Measurements from ENCODE around the gene JARID2.

Gene JARID2

DNA sequence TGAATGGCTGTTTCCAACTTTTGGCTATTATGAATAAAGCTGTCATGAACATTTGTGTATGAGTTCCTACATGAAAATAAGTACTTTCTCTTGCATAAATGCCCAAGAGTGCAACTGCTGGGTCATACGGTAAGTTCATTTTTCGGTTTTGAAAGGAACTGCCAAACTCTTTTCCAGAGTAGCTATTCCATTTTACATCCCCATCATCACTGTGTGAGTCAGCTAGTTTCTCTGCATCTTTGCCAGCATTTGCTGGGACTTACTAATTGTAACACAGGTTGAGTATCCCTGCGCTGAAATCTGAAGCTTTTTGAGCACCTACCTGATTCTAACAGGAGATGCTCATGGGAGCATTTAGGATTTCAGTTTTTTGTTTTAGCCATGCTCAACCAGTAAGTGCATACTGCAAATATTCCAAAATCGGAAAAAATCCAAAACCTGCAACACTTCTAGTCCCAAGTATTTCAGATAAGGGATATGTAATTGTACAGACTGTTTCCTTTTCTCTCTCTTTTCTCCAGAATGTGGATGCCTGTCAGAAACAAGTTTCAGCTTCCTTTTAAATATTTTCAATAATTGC, 298.5 kb downstream of the JARID2 start:
- no peak for DNase-seq (ENCODE audit: low spot score)

DNA sequence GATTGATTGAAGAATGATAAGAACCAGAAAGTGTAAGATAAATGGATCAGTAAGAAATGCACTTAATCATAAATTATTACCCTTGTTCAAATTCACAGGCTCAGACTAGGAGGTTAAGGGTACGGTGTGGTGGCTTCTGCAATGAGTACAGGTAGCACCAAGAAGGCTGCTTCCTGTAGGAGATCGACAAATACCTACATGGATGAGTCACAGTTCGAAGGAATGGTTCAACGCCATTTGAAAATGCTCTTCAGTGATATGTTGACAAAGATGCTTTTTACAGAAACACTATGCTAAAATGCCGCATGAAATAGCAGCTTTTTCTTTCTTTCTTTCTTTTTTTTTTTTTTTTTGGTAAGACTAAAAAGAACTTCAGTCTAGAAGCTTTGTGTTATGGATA, 300.7 kb downstream of the JARID2 start:
- no peak for DNase-seq (ENCODE audit: low spot score)

DNA sequence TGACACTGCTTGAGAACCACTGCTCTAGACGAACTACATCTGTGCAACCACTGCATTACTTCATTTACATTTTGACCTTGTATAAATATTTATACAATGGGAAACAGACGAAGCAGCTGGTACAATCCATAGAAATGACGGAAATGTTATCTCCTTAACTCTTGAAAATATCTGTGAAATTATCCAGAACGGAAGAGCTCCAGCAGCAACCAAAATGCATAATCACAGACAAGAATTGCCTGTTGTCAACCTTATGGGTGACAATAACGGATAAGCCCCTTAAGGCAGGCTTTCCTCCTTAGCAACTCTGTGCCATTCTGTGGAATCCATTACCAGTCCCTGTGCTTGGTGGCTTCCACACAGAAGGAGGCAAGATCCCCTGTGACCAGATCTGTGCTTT, 301.5 kb downstream of the JARID2 start:
- DNase-seq (ENCODE audit: low spot score), result no peak

DNA sequence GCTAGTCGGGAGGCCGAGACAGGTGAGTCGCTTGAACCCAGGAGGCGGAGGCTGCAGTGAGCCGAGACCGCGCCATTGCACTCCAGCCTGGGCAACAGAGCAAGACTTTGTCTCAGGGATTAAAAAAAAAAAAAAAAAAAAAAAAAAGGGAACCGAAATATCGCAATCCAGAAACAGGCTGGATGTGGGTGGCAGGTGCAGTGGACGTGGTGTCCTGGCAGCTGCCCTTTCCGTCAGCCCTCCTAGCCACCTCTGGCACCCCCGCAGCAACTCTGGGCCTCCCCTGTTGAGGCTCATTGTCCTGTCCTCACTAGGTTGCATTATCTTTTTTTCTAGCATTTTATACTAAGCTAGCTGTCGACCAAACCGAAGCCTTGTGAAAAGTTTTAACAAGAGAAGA, 303.5 kb downstream of the JARID2 start:
- no peak for DNase-seq (ENCODE audit: low spot score)

DNA sequence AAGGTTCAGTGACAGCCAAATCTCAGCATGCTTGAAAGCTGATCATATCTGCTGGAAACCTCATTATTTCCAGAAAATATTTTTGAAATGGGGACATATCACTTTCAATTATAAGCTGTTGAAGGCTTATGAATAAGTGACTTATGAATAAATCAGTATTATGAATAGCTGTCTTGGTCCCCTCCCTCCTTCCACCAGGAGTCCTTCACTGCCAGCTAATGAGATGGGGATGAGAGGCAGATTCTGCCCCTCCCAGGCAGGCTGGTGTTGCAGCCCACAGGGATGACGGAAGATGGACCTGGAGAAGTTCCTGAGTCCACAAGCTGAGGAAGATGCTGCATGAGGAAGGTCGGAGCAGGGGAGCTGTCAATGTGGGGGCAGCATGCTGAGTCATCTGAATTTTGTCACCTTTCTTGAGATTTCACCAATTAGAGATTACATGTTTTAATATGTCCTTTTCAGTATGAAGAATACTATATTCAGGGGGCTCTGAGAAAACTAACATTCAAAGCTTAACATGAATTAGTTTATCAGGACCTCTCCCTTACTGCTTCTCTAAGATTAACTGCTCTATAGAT, 304.8 kb downstream of the JARID2 start:
- no peak for DNase-seq (ENCODE audit: low spot score)

DNA sequence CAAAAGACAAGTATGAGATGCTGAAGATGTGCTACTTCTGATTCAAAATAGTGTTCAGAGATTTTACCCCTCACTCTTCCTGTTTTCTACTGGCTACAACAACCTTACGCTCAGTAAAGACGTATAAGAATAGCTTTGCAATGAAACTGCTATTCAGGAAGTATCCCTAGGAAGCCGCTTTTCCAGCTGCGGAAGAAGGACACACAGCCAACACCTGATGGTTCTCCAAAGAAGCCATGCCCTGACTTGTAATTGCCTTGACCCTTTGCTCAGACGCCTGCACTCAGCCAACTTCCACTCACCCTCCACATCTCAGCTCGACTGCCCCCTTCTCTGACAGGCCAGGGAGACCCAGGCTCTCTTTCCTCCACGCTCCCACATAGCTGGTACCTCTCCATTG, 305.4 kb downstream of the JARID2 start:
- no peak for DNase-seq (ENCODE audit: low spot score)

DNA sequence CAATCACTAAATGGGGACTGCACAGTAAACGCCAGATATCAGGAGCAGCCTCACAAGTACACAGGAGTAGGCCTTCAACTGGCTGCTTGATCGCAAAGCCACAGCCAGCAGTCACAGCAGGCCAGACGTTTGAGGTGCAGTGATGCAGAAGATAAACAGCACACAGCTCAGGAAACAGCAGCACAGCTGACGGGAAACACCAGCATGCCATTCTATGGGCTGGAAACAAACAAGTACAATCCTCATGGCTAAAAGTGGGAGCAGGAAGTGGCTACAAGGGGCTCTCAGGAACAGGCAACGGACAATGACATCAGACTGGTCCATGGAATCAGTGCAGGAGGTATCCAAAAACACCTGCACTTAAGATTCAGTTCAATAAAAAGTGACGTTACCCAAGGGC, 305.9 kb downstream of the JARID2 start:
- no peak for DNase-seq (ENCODE audit: low spot score)

DNA sequence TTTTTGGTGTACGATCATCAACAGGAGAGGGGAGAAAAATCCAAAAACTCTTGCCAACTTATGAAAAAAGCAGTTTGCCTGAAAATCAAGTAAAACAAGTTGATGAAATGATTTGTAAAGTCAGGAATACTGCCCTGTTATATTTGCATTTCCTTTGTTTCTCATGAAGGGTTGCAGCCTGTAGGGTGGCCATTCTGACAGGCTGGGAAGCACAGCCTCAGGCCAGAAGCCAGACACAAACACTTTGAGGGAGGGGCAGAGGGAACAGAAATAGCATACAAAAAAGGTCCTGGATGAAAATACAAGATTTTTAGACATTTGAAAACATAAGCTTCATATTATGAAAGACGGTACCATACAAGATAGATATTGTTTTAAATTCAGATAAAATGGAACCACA, 307.2 kb downstream of the JARID2 start:
- no peak for DNase-seq (ENCODE audit: low spot score)

DNA sequence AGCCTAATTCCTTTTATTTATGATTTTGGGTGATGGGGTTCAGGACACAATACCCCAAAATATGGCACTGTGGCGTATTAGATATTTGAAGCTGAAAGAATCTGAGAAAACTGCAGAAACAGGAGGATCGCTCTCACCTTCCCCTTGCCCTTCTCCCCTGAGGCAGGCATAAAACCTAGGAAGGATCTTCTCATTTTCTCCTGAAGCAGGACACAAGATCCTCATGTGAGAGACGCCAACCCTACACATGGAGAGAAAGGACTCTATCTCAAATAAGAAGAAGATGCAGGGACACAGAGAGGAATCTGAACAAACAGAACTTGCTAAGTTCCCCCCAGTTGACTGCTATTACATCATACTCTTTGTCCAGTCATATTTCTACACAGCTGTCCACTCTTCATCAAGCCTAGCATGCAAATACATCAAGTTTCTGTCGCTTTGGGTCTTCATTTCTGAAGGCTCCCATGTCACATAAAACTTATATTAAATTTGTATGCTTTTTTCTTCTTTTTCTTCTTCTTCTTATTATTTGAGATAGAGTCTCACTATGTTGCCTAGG, 307.9 kb downstream of the JARID2 start:
- no peak for DNase-seq (ENCODE audit: low spot score)

DNA sequence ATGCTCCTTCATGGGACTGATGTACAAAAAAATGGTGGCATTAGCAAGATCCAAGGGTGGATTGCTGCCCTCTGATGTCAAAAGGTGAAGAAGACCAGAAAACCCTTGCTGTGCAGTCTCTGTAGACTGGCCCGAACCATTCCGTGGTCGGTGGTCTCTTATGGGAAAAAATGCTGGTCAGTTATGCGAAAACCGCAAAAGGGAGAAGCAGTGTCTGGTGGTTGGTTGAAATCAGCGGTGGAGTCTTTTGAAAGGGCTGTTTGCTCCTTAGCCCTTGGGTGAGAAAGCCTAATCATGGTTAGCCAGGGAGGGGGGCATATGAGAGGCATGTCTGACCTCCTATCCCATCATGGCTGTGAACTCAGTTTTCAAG, 308.8 kb downstream of the JARID2 start:
- DNase-seq (ENCODE audit: low spot score), result no peak

DNA sequence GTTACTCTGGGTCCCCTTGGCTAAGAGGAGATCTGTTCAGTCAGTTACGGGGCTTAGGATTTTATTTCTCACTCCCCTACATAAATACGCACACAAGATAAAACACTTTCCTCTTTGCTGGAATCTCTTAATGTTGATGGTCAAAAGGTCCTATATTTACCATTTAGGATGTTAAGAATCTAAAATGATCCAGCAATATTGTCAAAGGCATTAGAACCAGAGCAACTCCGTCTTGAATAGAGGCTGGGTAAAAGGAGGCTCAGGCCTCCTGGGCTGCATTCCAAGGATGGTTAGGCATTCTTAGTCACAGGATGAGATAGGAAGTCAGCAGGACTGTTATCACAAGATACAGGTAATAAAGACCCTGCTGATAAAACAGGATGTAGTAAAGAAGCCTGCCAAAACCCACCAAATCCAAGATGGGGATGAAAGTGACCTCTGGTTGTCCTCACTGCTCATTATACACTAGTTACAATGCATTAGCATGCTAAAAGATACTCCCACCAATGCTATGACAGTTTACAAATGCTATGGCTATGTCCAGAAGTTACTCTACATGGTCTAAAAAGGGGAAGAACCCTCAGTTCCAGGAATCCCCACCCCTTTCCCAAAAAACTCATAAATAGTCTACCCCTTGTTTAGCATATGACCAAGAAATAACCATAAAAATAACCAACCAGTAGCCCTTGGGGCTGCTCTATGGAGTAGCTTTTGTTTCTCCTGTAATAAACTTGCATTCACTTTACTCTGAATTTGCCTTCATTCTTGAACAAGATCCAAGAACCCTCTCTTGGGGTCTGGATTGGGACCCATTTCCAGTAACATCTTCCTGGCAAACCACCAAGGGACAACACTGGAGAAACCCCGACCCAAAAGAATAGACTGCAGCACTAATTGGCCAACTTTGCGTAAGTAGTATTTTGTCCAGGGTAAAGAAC, 309.5 kb downstream of the JARID2 start:
- no peak for DNase-seq (ENCODE audit: low spot score)

DNA sequence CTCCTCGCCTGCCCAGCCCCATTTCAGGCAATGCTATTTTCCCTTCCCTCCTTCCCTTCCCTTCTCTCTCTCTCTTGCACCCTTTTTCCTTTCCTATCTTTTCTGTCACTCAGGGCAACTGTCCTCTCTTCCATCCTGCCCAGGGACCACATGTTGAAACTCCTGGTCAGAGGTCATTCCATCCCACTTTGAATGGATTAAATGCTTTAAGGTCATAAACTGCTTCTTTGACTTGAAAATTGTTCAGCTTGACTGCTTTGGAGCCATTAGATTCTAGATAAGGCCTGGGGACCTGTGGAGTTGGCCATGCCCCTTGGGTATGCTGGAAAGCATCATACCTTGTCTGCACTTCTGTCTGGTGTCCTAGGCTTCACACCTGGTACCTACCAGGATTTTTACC, 310.8 kb downstream of the JARID2 start:
- DNase-seq (ENCODE audit: low spot score), result no peak

DNA sequence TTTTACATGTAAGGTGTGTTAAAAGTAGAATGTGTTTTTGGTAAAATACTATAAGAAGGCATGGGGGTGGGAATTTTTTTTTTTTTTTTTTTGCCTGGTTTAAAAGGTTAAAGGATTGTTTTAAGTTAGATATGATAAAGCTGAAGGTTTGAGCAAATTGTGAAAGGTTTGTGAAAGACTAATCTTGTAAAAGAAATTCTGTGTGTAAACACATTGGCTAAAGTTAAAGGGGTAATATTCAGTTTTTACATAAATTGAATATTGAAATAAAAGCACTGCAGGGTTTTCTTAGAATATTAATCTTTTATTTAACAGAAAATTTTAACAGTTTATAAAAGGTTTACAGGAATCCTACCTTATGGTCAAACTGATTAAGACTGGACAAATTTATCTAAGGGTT, 311.3 kb downstream of the JARID2 start:
- no peak for DNase-seq (ENCODE audit: low spot score)

DNA sequence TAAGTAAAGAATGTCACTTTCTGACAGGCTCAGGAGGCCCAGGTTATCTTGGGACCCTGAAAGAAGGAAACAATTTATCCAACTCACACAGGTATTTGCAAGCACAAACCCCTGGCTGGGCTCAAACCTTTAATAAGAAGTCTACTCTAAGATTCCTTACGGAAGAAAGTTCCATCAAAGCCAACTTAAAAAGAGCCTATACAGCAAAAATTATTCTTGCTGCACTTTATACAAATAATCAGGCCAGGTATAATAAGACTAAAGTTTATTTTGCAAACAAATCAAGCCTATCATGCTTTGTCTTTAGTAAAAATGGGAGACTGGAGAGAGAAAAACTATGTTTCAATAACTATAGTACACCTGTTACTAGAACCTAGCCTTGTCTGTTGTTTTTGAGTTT, 314.8 kb downstream of the JARID2 start:
- DNase-seq (ENCODE audit: low spot score), result no peak

DNA sequence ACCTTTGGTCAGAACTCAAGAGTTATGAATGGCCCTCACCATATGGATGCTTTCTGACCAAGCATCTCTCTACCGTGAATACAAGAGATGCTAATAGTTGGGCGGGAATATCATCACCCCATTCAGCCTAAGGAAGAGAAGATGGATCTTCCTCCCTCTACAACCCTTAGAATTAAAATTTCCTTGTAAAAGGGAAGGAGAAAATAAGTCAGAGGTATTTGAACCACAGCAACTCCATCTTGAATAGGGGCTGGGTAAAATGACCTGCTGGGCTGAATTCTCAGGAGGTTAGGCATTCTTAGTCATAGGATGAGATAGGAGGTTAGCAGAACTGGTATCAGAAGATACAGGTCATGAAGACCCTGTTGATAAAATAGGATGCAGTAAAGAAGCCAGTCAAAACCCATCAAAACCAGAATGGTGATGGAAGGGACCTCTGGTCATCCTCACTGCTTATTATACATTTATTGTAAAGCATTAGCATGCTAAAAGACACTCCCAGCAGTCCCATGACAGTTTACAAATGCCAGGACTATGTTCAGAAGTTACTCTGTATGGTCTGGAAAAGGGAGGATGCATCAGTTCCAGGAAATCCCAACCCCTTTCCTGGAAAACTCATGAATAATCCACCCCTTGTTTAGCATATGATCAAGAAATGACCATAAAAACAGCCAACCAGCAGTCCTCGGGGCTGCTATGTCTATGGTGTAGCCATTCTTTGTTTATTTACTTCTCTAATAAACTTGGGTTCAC, 315.8 kb downstream of the JARID2 start:
- no peak for DNase-seq (ENCODE audit: low spot score)

DNA sequence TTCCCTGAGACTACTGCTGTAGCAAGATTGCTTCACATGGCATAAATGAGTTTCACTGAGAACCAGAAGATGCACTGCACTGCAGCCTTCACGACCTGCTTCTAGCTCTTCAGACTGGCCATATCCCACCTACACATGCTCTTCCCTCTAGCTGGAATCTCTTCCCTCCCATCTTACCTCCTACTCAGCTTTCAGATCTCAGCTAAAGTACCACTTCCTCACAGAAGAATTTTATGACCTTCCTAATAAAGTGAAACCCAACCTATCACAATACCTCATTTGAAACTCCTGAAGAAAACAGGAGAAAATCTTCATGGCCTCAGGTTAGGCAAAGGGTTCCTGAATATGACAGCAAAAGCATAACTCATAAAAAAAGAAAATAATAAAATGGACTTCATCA, 317.1 kb downstream of the JARID2 start:
- no peak for DNase-seq (ENCODE audit: low spot score)

DNA sequence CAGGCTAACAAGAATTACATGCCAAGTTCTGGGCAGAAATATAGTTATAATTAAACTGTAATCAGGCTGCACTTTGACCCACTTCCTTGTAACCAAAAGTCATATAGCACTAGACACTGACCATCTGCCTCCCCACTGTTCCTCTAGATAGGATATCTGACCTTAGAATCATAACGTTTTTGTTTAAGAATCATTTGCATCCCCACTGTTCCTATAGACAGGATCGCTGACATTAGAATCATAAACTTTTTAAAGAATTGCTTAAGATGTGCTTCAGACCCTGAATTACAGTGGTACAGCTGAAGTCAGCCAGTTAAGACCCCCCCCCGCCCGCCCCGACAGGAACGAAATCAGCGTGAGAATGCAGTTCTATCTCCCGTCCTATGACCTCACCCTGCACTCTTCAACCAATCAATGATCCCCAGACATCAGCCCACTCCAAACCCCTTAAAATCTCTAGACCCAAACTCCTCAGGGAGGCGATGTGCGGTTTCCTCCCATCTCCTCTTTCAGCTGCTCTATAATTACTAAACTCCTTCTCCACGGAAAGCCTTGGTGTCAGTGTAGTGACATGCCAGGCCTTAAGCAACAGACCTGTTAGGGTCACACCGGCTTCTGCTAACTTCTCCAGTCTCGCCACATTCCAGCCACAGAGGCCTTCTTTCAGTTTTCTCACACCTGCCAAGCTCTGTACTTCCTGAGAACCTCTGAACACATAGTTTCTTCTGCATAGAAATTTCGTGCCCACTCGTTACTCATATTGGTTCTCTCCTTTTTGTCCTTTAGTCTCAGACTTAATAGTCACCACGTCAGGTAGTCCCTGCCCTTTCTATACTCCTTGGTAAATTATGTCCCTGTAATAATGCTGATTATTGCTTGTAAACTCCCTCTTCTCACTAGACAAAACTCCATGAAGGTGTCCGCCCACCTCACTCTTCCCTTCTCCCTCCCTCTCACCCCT, 323.4 kb downstream of the JARID2 start:
- DNase-seq (ENCODE audit: low spot score), result no peak

DNA sequence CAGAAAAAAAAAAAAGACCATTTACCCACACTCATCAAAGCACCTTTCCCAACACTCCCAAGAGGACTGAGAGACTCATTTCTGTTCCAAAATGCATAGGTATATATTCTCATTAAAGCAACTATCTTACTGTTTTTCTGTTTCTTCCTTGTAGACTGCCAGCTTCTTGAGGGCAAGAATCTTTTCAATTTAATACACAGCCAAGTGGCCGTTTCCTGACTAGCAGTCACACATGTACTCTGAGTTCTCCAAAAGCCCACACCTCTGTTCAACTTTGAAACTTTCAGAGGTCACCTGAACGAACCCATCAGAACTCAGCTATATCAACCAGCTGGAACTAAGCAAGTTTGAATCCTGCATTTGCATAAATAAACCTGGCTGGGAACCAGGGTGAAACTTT, 324.3 kb downstream of the JARID2 start:
- no peak for DNase-seq (ENCODE audit: low spot score)
